HG03460 (cell line): Measurements from ENCODE around the gene EPHA10.

Experiments
- ATAC-seq: cut with Tn5 transposase; IDR thresholded peaks from one replicate; pipeline ENCODE4 v1.9.1; 2021; ENCODE audit not compliant: unreplicated experiment

EPHA10 gene

GRCh38 chr1:37676281-37677142 lies 88.4 kb downstream of the EPHA10 start:
- no peak for ATAC-seq

- no peak for ATAC-seq
Observed at GRCh38 chr1:37673920-37674319, 91.0 kb downstream of the EPHA10 start.

GRCh38 chr1:37672136-37672870 lies 92.6 kb downstream of the EPHA10 start:
- no peak for ATAC-seq

- no peak for ATAC-seq
Observed at GRCh38 chr1:37671261-37671660, 93.7 kb downstream of the EPHA10 start.

- ATAC-seq, result no peak
Observed at GRCh38 chr1:37670133-37670532, 94.8 kb downstream of the EPHA10 start.

- no peak for ATAC-seq
Observed at GRCh38 chr1:37667023-37667671, 97.8 kb downstream of the EPHA10 start.

GRCh38 chr1:37666241-37666867 lies 98.6 kb downstream of the EPHA10 start:
- no peak for ATAC-seq
